Measurements from ENCODE around the gene HSPA1L.
"Not testable (repeated sequence)": the region's sequence is repeated elsewhere in the genome, so short reads cannot be mapped to it uniquely, and the experiment has no call there.

DNA sequence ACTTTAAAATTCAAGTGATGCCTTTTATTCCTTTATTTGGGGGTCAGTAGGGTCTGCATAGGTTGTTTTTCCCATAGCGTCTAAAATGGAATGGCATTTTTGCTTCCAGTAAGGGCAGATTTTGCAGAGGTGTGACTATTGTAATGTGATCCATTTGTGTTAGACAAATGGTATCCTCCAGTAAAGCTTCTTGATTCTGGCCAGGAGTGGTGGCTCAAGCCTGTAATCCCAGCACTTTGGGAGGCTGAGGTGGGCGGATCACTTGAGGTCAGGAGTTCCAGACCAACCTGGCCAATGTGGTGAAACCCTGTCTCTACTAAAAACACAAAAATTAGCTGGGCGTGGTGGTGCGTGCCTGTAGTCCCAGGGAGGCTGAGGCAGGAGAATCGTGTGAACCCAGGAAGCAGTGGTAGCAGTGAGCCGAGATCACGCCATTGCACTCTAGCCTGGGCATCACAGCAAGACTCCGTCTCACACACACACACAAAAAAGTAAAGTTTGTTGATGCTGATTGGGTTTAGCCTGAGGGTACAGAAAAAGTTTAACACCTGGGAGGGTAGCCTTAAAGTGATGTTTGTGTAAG, 2.9 kb upstream of the HSPA1L start:
- TF ChIP-seq POLR2A (IDR thresholded peaks at IDR 0.05): not testable (repeated sequence)
- TF ChIP-seq, protein P1, sequence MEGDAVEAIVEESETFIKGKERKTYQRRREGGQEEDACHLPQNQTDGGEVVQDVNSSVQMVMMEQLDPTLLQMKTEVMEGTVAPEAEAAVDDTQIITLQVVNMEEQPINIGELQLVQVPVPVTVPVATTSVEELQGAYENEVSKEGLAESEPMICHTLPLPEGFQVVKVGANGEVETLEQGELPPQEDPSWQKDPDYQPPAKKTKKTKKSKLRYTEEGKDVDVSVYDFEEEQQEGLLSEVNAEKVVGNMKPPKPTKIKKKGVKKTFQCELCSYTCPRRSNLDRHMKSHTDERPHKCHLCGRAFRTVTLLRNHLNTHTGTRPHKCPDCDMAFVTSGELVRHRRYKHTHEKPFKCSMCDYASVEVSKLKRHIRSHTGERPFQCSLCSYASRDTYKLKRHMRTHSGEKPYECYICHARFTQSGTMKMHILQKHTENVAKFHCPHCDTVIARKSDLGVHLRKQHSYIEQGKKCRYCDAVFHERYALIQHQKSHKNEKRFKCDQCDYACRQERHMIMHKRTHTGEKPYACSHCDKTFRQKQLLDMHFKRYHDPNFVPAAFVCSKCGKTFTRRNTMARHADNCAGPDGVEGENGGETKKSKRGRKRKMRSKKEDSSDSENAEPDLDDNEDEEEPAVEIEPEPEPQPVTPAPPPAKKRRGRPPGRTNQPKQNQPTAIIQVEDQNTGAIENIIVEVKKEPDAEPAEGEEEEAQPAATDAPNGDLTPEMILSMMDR (IDR thresholded peaks at IDR 0.05): not testable (repeated sequence)
